Endothelial cell of umbilical vein (primary cell): ENCODE measurements around the gene ADAP1. TPM values are rescaled to one million over a fixed set of nuclear protein-coding genes. Genes with fewer than 3 reads are reported as not detected.

Experiments used
- BruUV-seq: library from RNA; stranded (reverse); fragments of 400-500 nt; replicated peaks from 2 replicates; lab custom pipeline; 2021; lab: Mats Ljungman, UMichigan
- CTCF ChIA-PET: fragments of 300-600, 350-600 bp; sonication (Branson Sonifier 250); formaldehyde crosslinking; loops from one replicate; lab custom pipeline; 2021; ENCODE audit warnings: antibody characterized with exemption, inconsistent platforms; lab: Charles Lee
- POLR2A ChIA-PET: fragments of 300-600, 350-600 bp; sonication (Branson Sonifier 250); formaldehyde crosslinking; loops from one replicate; lab custom pipeline; 2021; ENCODE audit warnings: antibody characterized with exemption, inconsistent platforms; lab: Charles Lee
- DNase-seq: peaks from one replicate; pipeline ENCODE4 v3.0.0-alpha.2; 2011; ENCODE audit warnings: low read depth, low spot score
- FAIRE-seq: peaks from 2 replicates; lab custom pipeline; 2011; peaks lifted over from hg19 to GRCh38; lab: Jason Lieb, UNC
- H2AFZ ChIP-seq: 2 replicates; pipeline ENCODE4 v1.6.0; 2012; ENCODE audit warnings: low read depth, low read length, control low read depth, inconsistent platforms
- H3K27ac ChIP-seq: 2 replicates; pipeline ENCODE4 v1.5.1; 2011; ENCODE audit warnings: low read depth, mild to moderate bottlenecking, control low read depth, low read length, moderate library complexity; ENCODE audit not compliant: insufficient read depth
- H3K27me3 ChIP-seq, 2 experiments: 2 replicates each; pipeline versions ENCODE4 v1.6.0 to v1.6.1; 2011; ENCODE audit warnings: low read length in 2 of 2, mixed read lengths in 1 of 2; ENCODE audit not compliant: control insufficient read depth in 2 of 2, insufficient read depth in 2 of 2
- H3K36me3 ChIP-seq, 2 experiments: 2 replicates in 1 of 2; 3 replicates in 1 of 2; pipeline ENCODE4 v1.5.1; 2011; ENCODE audit warnings: low read length in 2 of 2, mild to moderate bottlenecking in 1 of 2, moderate library complexity in 1 of 2; ENCODE audit not compliant: control insufficient read depth in 2 of 2, insufficient read depth in 2 of 2; ENCODE audit errors: extremely low read depth in 1 of 2
- H3K4me1 ChIP-seq: 3 replicates; pipeline ENCODE4 v1.5.1; 2011; ENCODE audit warnings: mild to moderate bottlenecking, low read length; ENCODE audit not compliant: control insufficient read depth, insufficient read depth; ENCODE audit errors: extremely low read depth
- H3K4me2 ChIP-seq: 2 replicates; pipeline ENCODE4 v1.6.1; 2011; ENCODE audit warnings: low read length, control low read depth, mixed read lengths; ENCODE audit not compliant: insufficient read depth
- H3K4me3 ChIP-seq, 3 experiments: fragments of 200-600 bp in 1 of 3; sonication (generic), shearing (Covaris generic) in 1 of 3; replicated peaks in 1 of 3; 2 replicates each; pipeline ENCODE4 v1.5.1; 2011 to 2016; ENCODE audit warnings: control low read depth in 3 of 3, low read length in 3 of 3, mild to moderate bottlenecking in 2 of 3, inconsistent platforms in 1 of 3, low read depth in 1 of 3, moderate library complexity in 1 of 3; ENCODE audit not compliant: insufficient read depth in 1 of 3
- H3K79me2 ChIP-seq: 2 replicates; pipeline ENCODE4 v1.6.0; 2012; ENCODE audit warnings: low read length, inconsistent platforms; ENCODE audit not compliant: control insufficient read depth, insufficient read depth
- H3K9ac ChIP-seq: replicated peaks from 2 replicates; pipeline ENCODE3; 2011; ENCODE audit warnings: low read length, control low read depth; ENCODE audit not compliant: insufficient read depth; ENCODE audit errors: extremely low read depth
- H3K9me1 ChIP-seq: replicated peaks from 3 replicates; pipeline ENCODE4 v1.6.0; 2011; ENCODE audit warnings: mild to moderate bottlenecking, low read length; ENCODE audit not compliant: control insufficient read depth, insufficient read depth; ENCODE audit errors: extremely low read depth
- H3K9me3 ChIP-seq: replicated peaks from 2 replicates; pipeline ENCODE4 v1.5.1; 2012; ENCODE audit warnings: low read length, inconsistent platforms; ENCODE audit not compliant: control insufficient read depth, insufficient read depth
- H4K20me1 ChIP-seq: replicated peaks from 2 replicates; pipeline ENCODE3; 2011; ENCODE audit warnings: mild to moderate bottlenecking, low read length; ENCODE audit not compliant: control insufficient read depth, insufficient read depth; ENCODE audit errors: extremely low read depth
- EZH2 ChIP-seq: IDR thresholded peaks from 2 replicates; pipeline ENCODE4 v1.6.1; 2012; ENCODE audit warnings: borderline replicate concordance, low read depth, mild to moderate bottlenecking, moderate library complexity, low read length, inconsistent platforms; ENCODE audit not compliant: severe bottlenecking
- FOS ChIP-seq: IDR thresholded peaks from 2 replicates; pipeline ENCODE4 v1.6.1; 2011; ENCODE audit warnings: mild to moderate bottlenecking, low read length, moderate library complexity, borderline replicate concordance; ENCODE audit not compliant: insufficient read depth
- GATA2 ChIP-seq: IDR thresholded peaks from 2 replicates; pipeline ENCODE4 v1.7.0; 2011; ENCODE audit warnings: low read depth, mild to moderate bottlenecking, moderate library complexity, mixed read lengths, low read length; ENCODE audit not compliant: insufficient read length, insufficient read depth
- JUN ChIP-seq: IDR thresholded peaks from 2 replicates; pipeline ENCODE4 v1.6.1; 2011; ENCODE audit warnings: borderline replicate concordance, low read depth; ENCODE audit not compliant: insufficient read length, insufficient read depth
- MYC ChIP-seq: IDR thresholded peaks from one replicate; pipeline ENCODE4 v1.6.1; 2011; ENCODE audit warnings: mild to moderate bottlenecking, low read depth, low read length
- POLR2A ChIP-seq: IDR thresholded peaks from 2 replicates; pipeline ENCODE4 v1.6.1; 2012; ENCODE audit warnings: low read depth, mild to moderate bottlenecking, control low read depth, low read length
- POLR2AphosphoS5 ChIP-seq: IDR thresholded peaks from 2 replicates; pipeline ENCODE4 v1.6.1; 2012; ENCODE audit warnings: low read depth, mild to moderate bottlenecking, control low read depth, low read length, moderate library complexity; ENCODE audit not compliant: insufficient read depth
- dilution Hi-C: fragments of 300-500 bp; cut with MboI; formaldehyde crosslinking; loops from one replicate; pipeline ENCODE4 v1.15.0; 2019; ENCODE audit warnings: low sequenced_read_pairs; ENCODE audit not compliant: extremely low pct_ligation_motif_present
- intact Hi-C: fragments of 100-400 bp; cut with micrococcal nuclease; formaldehyde crosslinking; loops from one replicate; pipeline ENCODE4 v1.10.0; 2022
- polyA plus RNA-seq, 4 experiments: library from polyadenylated mRNA; depleted of rRNA in 3 of 4; stranded (reverse) in 3 of 4; unstranded in 1 of 4; fragments of >200 nt; gene quantifications; 2 replicates each; pipeline versions ENCODE4 v1.2.1 to v1.2.3, GENCODE V29; 2011 to 2012; ENCODE audit warnings: missing spikeins in 1 of 4
- total RNA-seq: library from RNA; stranded (reverse); gene quantifications from 2 replicates; pipeline ENCODE4 v1.2.3, GENCODE V29; 2021
- TF ChIP-seq, protein P1 (sequence below): IDR thresholded peaks from 2 replicates; pipeline ENCODE4 v1.6.1; 2011; ENCODE audit not compliant: insufficient read depth, insufficient read length
- TF ChIP-seq, protein P2 (sequence below), 2 donors: IDR thresholded peaks; 1 replicate in 1 of 2; 2 replicates in 1 of 2; pipeline ENCODE4 v1.5.1; 2011; ENCODE audit warnings: low read length in 2 of 2, mild to moderate bottlenecking in 2 of 2, moderate library complexity in 2 of 2, control low read depth in 1 of 2, inconsistent platforms in 1 of 2, low read depth in 1 of 2; ENCODE audit not compliant: insufficient read depth in 1 of 2; ENCODE audit errors: extremely low read depth in 1 of 2

The ADAP1 gene
- total and polyA plus RNA-seq, 2 donors (not counting 3 experiments of a cell fraction or from before 2014, with no cell fraction given): 0.49 to 0.58 TPM

DNA sequence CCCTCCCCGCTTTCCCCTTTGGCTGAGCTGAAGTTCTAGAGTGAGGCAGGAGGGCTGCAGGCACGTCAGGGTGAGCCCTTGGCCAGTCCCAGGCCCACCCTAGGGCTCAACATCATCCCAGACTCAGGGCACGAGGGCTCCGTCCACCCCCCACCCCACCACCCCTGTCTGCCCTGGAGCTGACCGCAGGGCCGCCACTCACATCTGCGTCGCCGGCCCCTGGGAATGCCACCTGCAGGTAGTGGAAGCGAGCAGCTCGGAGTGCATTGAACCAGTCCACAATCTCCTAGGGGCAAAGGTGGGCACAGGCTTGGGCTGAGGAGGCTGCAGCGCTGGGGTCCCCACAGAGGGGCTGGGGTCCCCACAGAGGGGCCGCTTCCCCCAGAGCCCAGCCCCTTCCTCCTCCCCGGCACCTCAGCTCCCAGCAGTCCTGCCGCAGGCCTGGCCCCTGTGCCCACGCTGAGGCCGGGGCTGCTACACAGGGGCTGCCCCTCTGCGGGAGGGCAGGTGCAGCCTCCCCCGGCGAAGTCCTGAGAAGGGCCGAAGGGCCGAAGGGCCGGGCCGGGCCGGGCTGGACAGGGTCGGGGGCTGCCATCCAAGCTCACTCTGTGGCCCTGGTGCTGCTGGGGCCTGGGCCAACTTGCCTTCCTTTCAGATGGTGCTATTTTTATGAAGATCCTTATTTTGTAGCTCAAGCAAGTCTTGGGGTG, 54.0 kb downstream of the ADAP1 start:
- H3K4me2 ChIP-seq: no peak overlapping the region
- no peaks in the 10 kb centered on the region for H3K79me2 ChIP-seq
- ChIA-PET CTCF (interaction anchor here (1.1 kb wide), 2 partner anchors 27 to 277 kb away, joined by 3 read pairs; no protein-coding TSS in a partner anchor), POLR2A (interaction anchor here (0.6 kb wide), 1 partner anchor 140 kb away, joined by 3 read pairs; no protein-coding TSS in a partner anchor)
- BruUV-seq: no TSS peak
- H3K27ac ChIP-seq: no peak overlapping the region
- peaks cover 0 to 4% of the 10 kb centered on the region in 2 experiments for H3K36me3 ChIP-seq
- FAIRE-seq (no peak), DNase-seq (no peak)
- peaks cover 6% of the 10 kb centered on the region for H3K4me1 ChIP-seq
- no peaks in the 10 kb centered on the region for H3K9me3 ChIP-seq
- no peaks in the 10 kb centered on the region for H3K9me1 ChIP-seq
- no peak overlapping the region for H3K4me3 ChIP-seq
- intact Hi-C loops (loop anchor here (1.0 kb wide), 1 partner anchor 24 kb away; the partner anchor contains the start of gene GET4), dilution Hi-C loops (no loop called here)
- no peak for TF ChIP-seq POLR2AphosphoS5
- no peak for TF ChIP-seq GATA2
- TF ChIP-seq MYC: no peak
- no peak for TF ChIP-seq FOS
- TF ChIP-seq JUN: no peak
- TF ChIP-seq, protein P1, sequence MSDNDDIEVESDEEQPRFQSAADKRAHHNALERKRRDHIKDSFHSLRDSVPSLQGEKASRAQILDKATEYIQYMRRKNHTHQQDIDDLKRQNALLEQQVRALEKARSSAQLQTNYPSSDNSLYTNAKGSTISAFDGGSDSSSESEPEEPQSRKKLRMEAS: no peak
- TF ChIP-seq, protein P2, sequence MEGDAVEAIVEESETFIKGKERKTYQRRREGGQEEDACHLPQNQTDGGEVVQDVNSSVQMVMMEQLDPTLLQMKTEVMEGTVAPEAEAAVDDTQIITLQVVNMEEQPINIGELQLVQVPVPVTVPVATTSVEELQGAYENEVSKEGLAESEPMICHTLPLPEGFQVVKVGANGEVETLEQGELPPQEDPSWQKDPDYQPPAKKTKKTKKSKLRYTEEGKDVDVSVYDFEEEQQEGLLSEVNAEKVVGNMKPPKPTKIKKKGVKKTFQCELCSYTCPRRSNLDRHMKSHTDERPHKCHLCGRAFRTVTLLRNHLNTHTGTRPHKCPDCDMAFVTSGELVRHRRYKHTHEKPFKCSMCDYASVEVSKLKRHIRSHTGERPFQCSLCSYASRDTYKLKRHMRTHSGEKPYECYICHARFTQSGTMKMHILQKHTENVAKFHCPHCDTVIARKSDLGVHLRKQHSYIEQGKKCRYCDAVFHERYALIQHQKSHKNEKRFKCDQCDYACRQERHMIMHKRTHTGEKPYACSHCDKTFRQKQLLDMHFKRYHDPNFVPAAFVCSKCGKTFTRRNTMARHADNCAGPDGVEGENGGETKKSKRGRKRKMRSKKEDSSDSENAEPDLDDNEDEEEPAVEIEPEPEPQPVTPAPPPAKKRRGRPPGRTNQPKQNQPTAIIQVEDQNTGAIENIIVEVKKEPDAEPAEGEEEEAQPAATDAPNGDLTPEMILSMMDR (IDR thresholded peaks at IDR 0.05; ENCODE audit: extremely low read depth in 1 of 2, insufficient read depth in 1 of 2, low read depth in 1 of 2, low read length in 2 of 2): no peak
- no peak for TF ChIP-seq EZH2
- TF ChIP-seq POLR2A: no peak
- H3K9ac ChIP-seq: no peak overlapping the region
- no peak overlapping the region for H2AFZ ChIP-seq
- peaks cover under 1 to 5% of the 10 kb centered on the region in 2 experiments for H3K27me3 ChIP-seq
- H4K20me1 ChIP-seq: no peaks in the 10 kb centered on the region
